Panc1 (cell line): Measurements from ENCODE around the gene MAP1B. TPM values are rescaled to one million over a fixed set of nuclear protein-coding genes. Genes with fewer than 3 reads are reported as not detected.

Experiments used
- ATAC-seq: fragments of 200-7000 bp; cut with Tn5 transposase; 2 replicates; pipeline ENCODE4 v1.9.1; 2020; ENCODE audit warnings: mild to moderate bottlenecking, moderate library complexity
- BruUV-seq: library from RNA; stranded (reverse); fragments of 400-500 nt; replicated peaks from 2 replicates; lab custom pipeline; 2021; lab: Mats Ljungman, UMichigan
- CTCF ChIA-PET: fragments of 300-600 bp; sonication (Branson Sonifier 250); formaldehyde crosslinking; loops from one replicate; lab custom pipeline; 2022; ENCODE audit warnings: antibody characterized with exemption; lab: Charles Lee
- POLR2A ChIA-PET: fragments of 300-600 bp; sonication (Branson Sonifier 250); formaldehyde crosslinking; loops from one replicate; lab custom pipeline; 2022; ENCODE audit warnings: antibody characterized with exemption; lab: Charles Lee
- DNase-seq: peaks from one replicate; pipeline ENCODE4 v3.0.0-alpha.2; 2010; ENCODE audit warnings: low read depth, low spot score
- H3K27ac ChIP-seq: 2 replicates; pipeline ENCODE4 v1.5.1; 2011; ENCODE audit warnings: mild to moderate bottlenecking, low read length, inconsistent platforms
- H3K27me3 ChIP-seq: fragments of 200-500 bp; sonication (Bioruptor generic); 2 replicates; pipeline ENCODE4 v1.6.0; 2014; ENCODE audit warnings: low read length, inconsistent platforms; ENCODE audit not compliant: control insufficient read depth, insufficient read depth
- H3K36me3 ChIP-seq: fragments of 200-500 bp; sonication (Bioruptor generic); 2 replicates; pipeline ENCODE4 v1.5.1; 2014; ENCODE audit warnings: inconsistent platforms, mild to moderate bottlenecking, low read length, moderate library complexity; ENCODE audit not compliant: control insufficient read depth, insufficient read depth
- H3K4me1 ChIP-seq: 2 replicates; pipeline ENCODE4 v1.5.1; 2011; ENCODE audit warnings: inconsistent platforms, mild to moderate bottlenecking, low read length, moderate library complexity; ENCODE audit not compliant: control insufficient read depth, insufficient read depth
- H3K4me3 ChIP-seq, 2 experiments: 2 replicates each; pipeline ENCODE4 v1.5.1; 2011 to 2012; ENCODE audit warnings: low read depth in 2 of 2, low read length in 2 of 2, mild to moderate bottlenecking in 2 of 2, inconsistent platforms in 1 of 2, moderate library complexity in 1 of 2
- H3K9me3 ChIP-seq: fragments of 200-500 bp; sonication (Bioruptor generic); 2 replicates; pipeline ENCODE4 v1.5.1; 2014; ENCODE audit warnings: low read depth, mild to moderate bottlenecking, inconsistent platforms, low read length, moderate library complexity; ENCODE audit not compliant: control insufficient read depth, insufficient read depth
- CTCF ChIP-seq: fragments of 450-650 bp; IDR thresholded peaks from 2 replicates; pipeline ENCODE4 v1.5.1; 2017; ENCODE audit warnings: mild to moderate bottlenecking
- POLR2AphosphoS5 ChIP-seq: IDR thresholded peaks from 2 replicates; pipeline ENCODE4 v1.6.1; 2012; ENCODE audit warnings: mild to moderate bottlenecking, low read depth, low read length, moderate library complexity
- REST ChIP-seq, 2 experiments: IDR thresholded peaks; 2 replicates each; pipeline ENCODE4 v1.6.1; 2011 to 2012; ENCODE audit warnings: low read depth in 2 of 2, control low read depth in 1 of 2, low read length in 1 of 2, mild to moderate bottlenecking in 1 of 2, moderate library complexity in 1 of 2; ENCODE audit not compliant: insufficient read depth in 1 of 2
- SIN3A ChIP-seq: IDR thresholded peaks from 2 replicates; pipeline ENCODE4 v1.6.1; 2012; ENCODE audit warnings: low read depth, mild to moderate bottlenecking, low read length, moderate library complexity, borderline replicate concordance; ENCODE audit not compliant: insufficient read depth
- TCF7L2 ChIP-seq: IDR thresholded peaks from 2 replicates; pipeline ENCODE4 v1.6.1; 2011; ENCODE audit warnings: mild to moderate bottlenecking, low read depth, low read length, inconsistent platforms
- in situ Hi-C: cut with HindIII; loops from 2 replicates; pipeline ENCODE4 v1.10.0; 2016; ENCODE audit warnings: low sequenced_read_pairs, low pct_unique_long_range_greater_than_20kb
- intact Hi-C: fragments of 100-400 bp; cut with micrococcal nuclease; formaldehyde crosslinking; loops from one replicate; pipeline ENCODE4 v1.10.0; 2022; ENCODE audit not compliant: unreplicated experiment
- total RNA-seq: library from RNA; stranded (reverse); gene quantifications from one replicate; pipeline ENCODE4 v1.2.1, GENCODE V29; 2021; ENCODE audit not compliant: unreplicated experiment

MAP1B gene
- total RNA-seq, 1 experiment from 2014 or later = 82.3 TPM

- no peak for TF ChIP-seq POLR2AphosphoS5
- no peak for TF ChIP-seq CTCF
- no peak for TF ChIP-seq REST (IDR thresholded peaks at IDR 0.05; ENCODE audit: insufficient read depth in 1 of 2, low read depth in 2 of 2, low read length in 1 of 2)
- no peak for TF ChIP-seq SIN3A
- TF ChIP-seq TCF7L2 = no peak
- ATAC-seq (no peak), DNase-seq (no peak)
- POLR2A ChIA-PET = interaction anchor here (0.5 to 0.6 kb wide), 2 partner anchors 15 to 138 kb away, joined by 4 to 17 read pairs; no protein-coding TSS in a partner anchor
- in situ Hi-C loops = no loop called here
- no peaks in the 10 kb centered on the region for H3K27me3 ChIP-seq
- no peak overlapping the region for H3K27ac ChIP-seq
- no peaks in the 10 kb centered on the region for H3K9me3 ChIP-seq
- intact Hi-C loops = no loop called here
- H3K4me1 ChIP-seq = no peaks in the 10 kb centered on the region
- H3K4me3 ChIP-seq = no peak overlapping the region
- BruUV-seq = no TSS peak
- CTCF ChIA-PET = no interaction called here
- H3K36me3 ChIP-seq = peaks cover 2% of the 10 kb centered on the region; the same call in 1 of the 2 replicates
These were observed 16.6 kb downstream of the MAP1B start for GRCh38 chr5:72123764-72124376.

GRCh38 chr5:72125271-72125940, 18.1 kb downstream of the MAP1B start:
- no peak for DNase-seq
- Histone ChIP-seq H3K27me3 (no peaks in the 10 kb centered on the region), H3K4me1 (no peaks in the 10 kb centered on the region), H3K9me3 (no peaks in the 10 kb centered on the region), H3K27ac (no peak overlapping the region), H3K36me3 (0 out of 2 replicates have a peak, but pooled peaks cover 2% of the 10 kb centered on the region), H3K4me3 (no peak overlapping the region)
- TF ChIP-seq SIN3A (no peak), POLR2AphosphoS5 (no peak), CTCF (no peak), TCF7L2 (no peak), REST (IDR thresholded peaks at IDR 0.05; ENCODE audit: insufficient read depth in 1 of 2, low read depth in 2 of 2, low read length in 1 of 2) (no peak)
- ChIA-PET CTCF (interaction anchor here (0.7 kb wide), 1 partner anchor 1395 kb away, joined by 3 read pairs; no protein-coding TSS in a partner anchor), POLR2A (interaction anchor here (0.6 kb wide), 1 partner anchor 27 kb away, joined by 3 read pairs; no protein-coding TSS in a partner anchor)
- ATAC-seq = no peak
- no TSS peak for BruUV-seq
- in situ Hi-C loops (no loop called here), intact Hi-C loops (no loop called here)
